ENCODE measurements around the gene AP3B2.

Gene AP3B2

DNA sequence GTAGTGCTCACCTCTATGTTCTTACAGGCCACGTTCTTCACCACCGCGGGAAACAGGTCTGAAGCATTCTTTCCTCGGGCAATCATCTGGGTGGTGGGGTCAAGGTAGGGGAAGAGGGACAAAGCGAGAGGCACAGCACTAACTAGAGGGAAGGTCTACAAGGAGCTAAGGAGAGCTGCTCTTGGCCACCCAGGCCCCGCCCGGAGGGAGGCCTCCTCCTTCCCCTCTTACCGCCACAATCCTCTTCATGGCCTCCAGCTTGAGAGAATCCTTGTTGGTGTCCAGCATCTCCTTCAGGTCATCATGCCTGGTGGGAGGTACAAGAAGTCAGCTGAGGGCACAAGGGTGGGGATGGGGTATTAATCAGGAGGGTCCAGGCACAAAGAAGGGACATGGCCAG lies 20.5 kb downstream of the AP3B2 start:
- FAIRE-seq = no peak

DNA sequence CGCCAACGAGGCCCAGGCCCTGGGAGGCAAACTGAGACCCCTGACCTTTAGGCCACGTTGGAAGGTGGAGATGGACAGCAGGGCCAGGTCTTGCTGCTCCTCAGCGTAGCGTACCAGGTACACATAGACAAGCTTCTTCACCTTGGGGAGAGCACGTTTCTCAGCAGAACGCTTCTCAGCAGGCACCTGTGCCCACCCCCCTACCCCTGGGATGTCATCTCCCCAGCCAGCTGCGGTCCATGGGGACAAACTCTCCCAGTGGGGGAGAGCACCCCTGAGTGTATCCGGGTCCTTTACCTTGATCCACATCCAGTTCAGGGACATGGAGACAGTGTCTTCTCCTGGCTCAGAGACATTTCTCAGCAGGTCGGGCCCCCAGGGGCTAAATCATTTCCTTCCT lies 21.0 kb downstream of the AP3B2 start:
- FAIRE-seq = no peak

DNA sequence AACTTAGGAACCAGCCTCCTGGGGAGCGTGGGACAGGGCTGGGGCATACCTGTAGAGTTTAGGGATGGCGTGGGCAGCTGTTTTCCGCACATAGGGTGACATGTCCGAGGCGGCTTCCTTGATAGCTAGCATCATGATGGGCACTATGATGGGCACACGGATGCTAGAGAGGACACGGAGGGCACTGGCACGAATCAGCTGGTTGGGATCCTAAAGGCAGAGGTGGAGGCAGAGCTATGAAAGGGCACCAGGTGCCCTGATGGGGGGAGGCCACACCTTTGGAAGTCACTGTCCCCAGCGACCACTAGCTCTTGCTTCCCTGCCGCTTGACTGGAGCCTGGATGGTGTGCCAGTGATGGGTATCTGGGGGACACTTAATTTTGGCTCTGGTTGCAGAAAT lies 28.3 kb downstream of the AP3B2 start:
- FAIRE-seq = no peak

DNA sequence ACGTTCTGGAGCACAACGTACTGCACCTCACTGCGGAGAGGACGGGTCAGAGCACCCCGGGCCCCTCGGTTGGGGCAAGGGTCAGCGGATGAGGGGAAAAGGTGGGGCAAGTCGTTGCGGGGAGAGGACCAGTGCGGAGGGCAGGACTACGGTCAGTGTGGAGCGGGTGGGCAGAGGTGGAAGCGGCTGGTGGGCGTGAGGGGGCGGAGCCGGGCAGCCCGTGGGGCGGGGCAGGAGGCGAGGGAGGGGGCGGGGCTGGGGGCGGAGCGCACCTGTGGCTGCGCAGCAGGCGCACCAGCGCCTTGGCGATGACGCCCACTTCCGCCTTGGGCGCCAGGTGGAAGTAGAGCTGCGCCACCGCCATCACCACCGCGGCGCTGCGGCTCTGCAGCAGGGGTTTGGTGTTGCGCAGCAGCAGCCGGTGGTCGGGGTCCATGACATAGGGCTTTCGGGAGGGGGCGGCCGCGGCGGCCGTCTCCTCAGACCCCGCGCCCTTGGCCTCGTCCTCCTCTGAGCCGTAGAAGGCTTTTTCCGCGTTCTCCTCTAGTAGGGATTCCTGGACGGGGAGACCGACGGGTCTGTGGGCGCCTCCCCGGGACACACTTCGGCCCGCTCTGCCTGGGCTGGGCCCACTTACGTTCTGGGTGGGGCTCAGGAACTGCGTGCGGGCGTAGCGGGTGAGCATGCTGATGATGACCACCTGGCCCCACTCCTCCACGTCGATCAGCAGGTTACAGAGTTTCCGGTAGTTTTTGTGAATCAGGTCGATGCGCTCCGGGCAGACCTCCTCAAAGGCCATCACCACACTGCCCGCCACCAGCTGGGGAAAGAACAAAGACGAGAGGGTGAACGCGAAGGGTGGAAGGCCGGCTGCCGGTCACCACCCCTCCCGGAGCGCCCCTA lies 29.2 kb downstream of the AP3B2 start:
- FAIRE-seq = no peak

DNA sequence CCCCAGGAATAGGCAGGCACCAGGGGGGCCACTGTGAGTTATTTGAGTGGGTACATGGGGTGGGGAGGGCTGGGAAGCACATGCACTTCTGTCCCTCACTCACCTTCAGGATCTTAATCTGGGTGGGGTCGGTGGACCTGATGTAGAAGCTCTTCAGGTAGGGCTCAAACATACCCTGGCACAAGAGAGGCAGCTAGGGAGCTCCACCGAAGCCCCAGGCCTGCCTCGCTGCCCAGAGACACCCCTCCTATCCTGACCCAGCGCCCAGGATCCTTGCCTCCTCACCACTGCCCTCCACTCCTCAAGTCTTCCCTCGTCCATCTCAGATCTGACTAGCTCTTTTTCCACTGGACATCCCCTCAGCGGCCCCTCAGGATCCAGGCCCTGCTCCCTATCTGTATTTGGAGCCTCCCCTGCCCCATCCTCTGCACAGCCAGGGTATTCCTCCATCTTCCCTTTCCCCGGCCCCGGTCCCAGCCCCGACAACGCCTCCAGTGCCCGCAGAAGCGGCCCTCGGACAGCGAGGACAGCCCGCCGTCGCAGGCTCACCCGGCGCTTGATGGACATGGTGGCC lies 30.0 kb downstream of the AP3B2 start:
- FAIRE-seq = no peak

DNA sequence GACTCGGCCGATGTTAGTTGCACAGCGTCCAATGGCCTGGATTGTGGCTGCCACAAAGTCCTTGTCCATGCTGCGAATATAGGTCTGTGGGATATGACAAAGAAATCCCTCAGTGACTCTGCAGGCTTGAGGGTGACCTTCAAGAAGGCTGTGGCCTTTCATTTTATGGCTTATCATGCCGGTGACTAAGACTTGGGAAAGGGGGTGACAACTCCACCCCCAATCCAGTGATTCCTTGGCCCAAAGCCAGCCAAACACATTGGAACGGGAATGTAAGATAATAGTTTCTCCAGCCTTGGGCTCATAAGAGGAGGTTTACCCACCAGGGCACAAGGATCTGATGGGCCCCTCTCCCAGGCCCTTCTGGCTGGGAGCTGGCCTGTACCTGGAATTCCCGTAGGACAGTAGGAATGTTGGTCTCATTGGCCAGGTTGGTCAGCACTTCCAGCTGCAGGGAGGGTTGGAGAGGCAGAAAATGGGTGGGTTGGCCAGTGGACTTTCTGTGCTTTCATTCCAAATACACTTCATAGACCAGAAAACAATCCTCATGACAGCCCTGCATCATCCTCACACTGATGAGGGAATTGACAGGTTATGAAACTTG lies 31.9 kb downstream of the AP3B2 start:
- FAIRE-seq = no peak

DNA sequence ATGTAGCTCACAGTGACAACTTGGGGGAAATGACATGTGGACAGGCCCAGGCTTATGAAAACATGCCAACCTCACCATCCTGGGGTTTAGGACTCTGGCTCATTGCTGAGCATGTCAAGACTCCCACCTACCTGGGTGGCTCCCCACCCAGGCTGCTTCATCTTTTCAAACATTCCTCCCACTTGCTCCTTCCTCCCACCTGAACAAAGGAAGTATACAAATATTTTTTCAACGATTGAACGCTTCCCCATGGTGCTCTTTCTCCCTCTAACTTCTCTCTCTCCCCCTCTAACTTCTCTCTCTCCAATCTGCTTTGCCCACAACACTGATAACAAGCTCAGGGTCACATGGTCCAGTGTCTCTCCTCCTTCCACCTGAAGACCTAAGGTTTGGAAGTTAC lies 34.8 kb downstream of the AP3B2 start:
- no peak for FAIRE-seq

DNA sequence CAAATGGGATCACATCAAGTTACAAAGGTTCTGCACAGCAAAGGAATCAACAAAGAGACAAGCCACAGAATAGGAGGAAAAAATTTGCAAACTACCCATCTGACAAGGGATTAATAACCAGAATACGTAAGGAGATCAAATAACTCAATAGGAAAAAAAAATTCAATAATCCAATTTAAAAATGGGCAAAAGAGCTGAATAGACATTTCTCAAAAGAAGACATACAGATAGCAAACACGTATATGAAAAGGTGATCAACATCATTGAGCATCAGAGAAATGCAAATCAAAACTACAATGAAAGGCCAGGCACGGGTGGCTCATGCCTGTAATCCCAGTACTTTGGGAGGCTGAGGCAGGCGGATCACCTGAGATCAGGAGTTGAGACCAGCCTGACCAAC lies 39.0 kb downstream of the AP3B2 start:
- no peak for FAIRE-seq

DNA sequence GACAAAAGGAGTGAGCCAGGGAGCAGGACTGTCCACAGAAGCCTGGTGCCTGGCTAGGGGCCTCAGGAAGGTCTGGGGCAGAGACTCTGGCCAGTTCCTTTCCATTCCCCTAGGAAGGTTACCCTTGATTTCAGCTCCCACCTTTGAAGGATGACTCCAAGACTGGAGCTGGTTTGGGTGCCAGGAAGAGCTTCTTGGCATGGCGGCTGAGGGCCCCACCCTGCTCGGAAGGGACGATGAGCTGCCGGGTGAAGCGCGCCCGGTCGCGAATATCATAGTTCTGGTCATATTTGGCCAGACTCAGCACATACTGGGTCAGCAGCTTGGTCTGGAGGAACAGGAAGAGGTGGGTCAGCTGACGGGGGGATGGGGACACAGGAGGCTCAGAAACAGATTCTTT lies 43.1 kb downstream of the AP3B2 start:
- no peak for FAIRE-seq

DNA sequence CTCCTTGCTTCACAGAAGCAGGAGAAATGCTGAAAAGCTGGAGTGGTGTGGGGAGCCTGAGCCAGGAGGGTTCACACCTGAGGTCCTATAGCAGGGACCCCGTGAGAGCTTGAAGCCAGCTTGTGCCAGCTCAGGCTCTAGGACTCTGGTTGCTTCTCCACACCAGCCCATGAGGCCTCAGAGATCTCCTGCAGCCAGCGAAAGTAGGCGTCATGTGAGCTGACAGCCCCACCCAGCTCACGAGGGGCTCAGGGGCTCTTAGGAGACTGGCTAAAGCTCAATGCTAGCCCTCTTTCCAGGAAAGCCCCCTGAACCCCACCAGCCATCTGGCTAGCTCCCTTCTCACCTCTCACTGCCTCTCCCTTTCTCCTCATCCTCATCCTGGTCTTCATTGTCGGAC lies 45.7 kb downstream of the AP3B2 start:
- FAIRE-seq = no peak

DNA sequence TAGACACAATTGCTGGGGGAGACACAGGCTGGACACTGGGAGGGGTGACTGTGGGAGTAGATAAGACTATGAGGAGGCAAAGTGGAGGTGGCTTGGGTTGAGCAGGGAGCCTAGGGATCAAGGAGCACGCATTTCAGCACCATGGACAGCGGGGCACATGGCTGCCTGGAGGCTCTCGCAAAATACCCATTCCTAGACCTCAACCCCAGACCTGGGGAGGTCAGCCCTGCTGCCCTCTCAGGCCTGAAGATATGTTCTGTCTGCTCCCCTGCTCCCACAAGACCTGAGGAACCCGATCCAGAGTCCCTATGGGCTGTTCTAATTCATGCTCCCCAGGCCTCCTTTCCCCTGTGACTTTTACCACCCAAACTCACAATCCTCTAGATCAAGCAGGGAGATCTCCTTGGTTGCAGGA lies 46.5 kb downstream of the AP3B2 start:
- FAIRE-seq = no peak

DNA sequence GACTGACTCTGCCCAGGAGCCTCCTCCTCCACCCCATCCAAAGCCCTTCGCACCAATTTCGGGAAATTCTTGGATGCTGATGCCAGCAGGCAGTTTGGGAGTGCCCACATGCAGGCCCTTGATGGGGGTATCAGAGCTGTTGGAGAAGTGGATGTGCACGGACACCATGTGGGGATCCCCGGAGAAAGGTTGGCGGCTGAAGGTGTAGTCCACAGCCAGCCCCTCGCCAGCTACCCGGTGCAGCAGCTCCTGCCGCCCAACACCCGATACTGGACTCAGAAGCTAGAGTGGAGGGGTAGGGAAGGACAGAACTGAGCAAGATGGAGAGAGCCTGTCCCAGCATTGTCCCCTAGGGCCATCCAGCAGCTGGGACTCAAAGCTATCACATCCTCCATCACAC lies 47.0 kb downstream of the AP3B2 start:
- FAIRE-seq = no peak

DNA sequence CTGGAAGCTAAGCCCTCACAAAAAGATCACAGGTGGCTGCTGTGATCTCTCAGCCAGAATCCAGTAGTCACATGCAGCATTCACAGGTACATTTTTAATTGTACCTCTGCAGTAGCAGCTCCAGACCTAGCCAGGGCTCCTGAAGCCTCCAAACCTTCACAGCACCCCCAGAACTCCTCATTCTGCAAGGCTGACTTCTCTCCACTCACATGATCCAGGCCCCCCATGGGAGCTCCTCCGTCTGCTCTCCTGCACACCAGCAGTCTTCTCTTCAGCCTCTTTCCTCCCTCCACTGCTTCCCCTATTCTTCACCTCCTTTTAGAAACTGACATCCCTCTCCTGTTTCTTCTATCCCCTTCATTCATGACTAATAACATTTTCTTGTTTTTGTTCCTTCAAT lies 49.3 kb downstream of the AP3B2 start:
- FAIRE-seq = no peak

DNA sequence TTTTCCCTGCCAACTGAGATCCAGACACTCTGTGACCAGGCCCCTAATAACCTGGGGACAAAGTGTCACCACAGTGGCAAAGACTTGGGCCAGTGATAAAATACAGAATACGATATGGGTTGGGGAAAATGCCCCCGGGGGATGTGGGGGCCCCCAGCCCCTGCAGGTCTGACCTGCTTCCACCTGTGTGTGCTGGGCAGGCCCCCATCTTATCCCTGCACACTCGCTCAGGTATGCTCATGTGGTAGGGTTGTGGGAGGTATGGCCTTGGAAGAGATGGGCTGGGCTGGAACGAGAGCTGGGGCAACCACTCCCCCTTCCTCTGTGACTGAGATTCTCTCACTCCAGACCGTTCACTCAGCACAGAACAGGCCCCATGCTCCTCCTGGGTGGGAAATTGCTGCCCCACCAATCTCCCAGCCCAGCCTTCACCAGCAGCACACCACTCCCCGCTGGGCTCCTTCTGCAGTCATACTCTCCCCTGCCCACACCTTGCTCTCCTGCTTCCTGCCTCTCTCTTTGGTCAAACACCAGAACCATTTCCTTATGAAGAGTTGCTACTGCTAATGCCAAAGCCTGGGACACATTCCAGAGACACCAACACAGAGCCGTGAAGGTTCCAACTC lies 52.9 kb downstream of the AP3B2 start:
- FAIRE-seq = no peak

DNA sequence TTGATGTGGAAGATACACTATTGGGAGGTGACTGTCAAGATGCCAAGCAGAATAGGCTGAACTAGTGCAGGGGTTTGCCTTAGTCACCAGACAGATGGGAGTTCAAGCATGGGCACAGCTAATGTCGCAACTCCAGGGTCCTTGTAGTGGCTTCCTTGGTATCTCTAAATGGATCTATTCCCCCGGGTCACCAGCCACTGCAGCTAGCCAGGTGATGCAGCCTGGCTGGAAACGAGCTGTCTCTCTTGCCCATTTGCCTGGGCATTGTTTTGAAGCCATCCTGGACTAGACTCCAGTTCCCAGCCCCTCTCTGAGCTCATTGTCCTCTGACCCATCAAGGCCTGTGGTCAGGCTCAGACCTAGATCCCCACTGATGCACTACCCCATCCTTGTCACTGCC lies 54.1 kb downstream of the AP3B2 start:
- no peak for FAIRE-seq

DNA sequence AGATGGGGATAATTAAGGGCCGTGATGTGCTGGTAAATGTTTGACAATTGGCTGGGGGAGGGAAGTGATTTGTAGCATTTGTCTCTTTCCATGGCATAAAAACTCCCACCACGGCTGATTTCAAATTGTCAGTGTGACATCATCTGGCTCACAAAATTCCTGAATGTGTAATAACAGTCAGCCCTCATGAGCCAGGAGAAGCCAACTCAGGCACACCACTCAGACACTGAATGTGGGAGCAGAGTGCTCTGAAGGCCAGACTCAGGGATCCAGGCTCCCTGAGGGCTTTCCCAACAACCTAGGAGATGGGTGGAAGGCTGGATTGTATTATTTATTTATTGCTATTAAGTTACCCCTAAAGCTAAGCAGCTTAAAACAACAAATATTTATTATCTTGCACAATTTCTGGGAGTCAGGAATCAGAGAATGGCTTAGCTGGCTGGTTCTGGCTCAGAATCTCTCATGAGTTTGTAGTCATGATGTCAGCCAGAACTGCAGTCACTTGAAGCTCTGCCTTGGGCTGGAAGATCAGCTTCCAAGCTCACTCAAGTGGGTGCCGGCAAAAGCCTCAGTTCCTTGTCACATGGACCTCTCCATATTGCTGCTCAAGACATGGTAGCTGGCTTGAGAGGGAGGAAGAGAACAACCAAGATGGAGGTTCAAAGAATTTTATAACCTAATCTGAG lies 56.0 kb downstream of the AP3B2 start:
- FAIRE-seq = no peak

DNA sequence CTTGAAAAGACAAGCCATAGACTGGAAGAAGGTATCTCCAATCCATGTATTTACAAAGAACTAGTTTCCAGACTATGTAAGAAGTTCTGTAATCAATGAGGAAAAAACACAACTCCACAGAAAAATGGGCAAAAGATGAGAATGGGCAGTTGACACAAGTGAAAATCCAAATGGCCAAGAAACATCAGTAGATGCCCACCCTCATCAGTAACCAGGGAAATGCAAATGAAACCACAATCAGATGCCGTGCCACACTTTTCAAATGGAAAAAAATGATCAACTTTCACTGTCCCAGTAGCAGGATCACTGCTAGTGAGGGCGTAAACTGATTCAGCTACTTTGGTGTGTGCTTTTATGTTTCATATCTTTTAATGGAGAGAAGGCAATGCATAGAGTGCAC lies 58.0 kb downstream of the AP3B2 start:
- no peak for FAIRE-seq

DNA sequence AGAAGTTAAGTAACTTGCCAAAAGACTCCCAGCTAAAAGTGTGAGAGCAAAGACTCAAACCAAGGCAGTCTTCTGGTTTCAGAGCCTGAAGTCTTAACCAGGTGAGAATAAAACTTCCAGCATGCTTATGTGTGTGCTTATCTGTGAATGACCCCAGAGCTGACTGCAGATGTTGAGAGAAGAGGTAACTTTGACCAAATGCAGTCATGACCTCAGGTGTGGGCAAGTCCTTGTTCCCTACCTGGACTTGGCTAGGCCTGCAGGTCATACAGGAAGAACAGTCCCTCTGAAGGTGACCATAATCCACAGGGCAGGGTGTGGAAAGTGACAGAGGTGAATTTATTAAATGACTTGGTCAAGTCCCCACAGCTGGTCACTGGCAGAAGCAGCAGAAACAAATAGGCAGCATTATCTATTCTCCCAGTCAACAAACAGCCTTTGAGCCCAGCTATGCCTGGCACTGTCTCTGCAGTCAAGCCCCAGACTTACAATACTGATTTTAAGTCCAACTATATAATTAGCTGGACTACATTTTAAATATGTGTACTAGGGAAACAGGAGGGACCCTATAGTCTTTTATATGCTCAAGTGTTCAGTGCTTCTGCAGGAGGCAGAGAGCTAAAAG lies 59.5 kb downstream of the AP3B2 start:
- FAIRE-seq = no peak

DNA sequence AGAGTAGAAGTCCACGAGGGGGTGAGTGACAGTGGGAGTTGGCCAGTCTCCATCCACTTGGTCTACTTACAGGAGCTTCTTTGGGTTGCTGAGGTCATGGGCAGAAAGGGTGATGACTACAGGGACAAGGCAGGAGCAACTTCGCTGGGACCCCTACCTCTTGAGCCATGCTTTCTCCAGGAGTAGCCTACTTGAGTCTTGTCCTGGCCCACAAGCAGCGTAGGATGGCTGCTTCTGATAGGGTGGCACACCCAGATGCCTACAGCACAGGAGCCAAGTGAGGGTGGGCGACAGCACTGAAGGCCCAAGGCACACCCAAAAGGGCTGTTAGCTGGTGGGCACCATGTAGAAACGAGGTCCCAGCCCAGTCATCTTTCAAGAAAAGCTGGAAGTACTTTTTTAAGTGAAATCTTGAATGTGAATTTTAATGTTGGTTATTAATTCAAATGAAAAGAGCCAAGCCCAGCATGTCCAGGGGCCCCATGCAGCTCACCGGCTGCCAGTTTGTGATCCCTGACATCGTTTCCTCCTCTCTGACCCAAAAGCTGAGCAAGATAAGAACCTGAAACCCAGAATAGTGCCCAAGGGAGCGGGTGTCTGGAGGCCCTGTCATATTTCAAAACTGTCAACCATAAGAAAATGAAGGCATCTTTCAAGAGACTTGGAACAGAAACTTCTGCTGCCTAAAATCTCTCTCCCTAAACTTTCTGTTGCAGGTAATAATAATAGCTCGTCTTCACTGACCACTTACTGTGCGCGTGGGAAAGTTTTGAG lies 60.3 kb downstream of the AP3B2 start:
- FAIRE-seq = no peak

DNA sequence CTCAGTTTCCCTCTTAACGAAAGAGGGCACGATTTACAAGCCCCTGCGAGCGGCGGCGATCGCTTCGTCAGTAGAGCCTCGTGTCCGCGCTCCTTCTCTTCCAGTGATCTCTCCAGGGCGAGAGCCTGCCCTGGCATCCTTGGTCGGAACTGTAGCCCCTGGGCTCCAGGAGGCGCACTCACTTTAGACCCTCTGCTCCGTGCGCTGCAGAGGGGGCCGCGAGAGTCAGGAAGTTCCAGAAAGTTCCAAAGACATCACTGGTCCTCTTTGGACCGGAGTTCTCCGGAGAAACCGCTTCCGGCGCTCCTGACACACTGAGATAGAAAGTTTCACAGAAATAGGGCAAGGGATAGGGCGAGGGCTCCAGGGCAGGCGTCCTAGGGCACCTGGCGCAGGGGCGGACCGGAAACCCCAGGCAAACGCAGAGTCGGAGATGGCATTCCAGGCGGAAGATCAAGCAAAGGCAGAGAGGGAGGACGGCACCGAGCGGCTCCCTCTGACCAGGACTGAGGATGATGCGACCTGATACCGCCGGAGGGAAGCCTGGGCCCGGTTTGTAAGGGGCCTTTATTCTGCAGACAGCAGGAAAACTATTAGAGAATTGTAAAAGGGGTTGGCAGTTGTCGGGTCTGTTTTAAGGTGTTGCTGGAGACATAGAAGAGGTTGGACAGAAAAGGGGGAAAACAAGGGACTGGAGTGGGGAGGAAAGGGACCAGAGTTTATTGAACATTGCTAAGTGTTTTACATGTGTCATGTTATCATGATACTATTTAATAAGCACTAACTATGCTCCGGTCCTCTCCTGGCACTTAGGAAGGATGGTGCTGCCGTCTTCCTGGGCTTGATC lies 61.2 kb downstream of the AP3B2 start:
- FAIRE-seq = no peak

DNA sequence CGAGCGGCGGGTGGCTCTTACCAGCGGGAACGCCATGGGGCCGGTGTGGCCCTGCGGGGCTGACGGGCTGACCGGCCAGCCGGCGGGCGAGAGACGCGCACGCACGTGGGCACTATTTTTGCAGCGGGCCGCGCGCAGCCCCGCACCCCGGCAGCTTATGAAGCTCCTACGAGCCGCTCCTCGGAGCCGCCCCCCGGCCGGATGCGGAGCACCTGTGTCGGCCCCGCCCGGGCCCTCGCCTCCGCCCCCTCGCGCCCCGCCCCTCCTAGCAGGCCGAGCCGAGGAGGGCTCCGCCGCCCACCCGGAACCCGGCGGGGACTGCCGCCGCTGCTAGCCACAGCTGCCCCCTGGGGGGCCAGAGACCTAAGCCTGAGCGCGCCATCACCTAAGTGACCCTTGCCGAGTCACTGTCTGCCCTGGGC lies 61.8 kb downstream of the AP3B2 start:
- FAIRE-seq = no peak
